Activated CD8-positive, alpha-beta T cell treated with anti-CD3 and anti-CD28 coated beads for 36 hours (primary cell): ENCODE results near the gene KLF11. TPM values are rescaled to one million over a fixed set of nuclear protein-coding genes. Genes with fewer than 3 reads are reported as not detected.

Experiments
- ATAC-seq: fragments of 200-7000 bp; cut with Tn5 transposase; one replicate; pipeline ENCODE4 v1.10.0; 2021; ENCODE audit warnings: mild to moderate bottlenecking, moderate library complexity
- CTCF ChIA-PET: fragments of 350-600 bp; sonication (Branson Sonifier 250); formaldehyde crosslinking; loops from one replicate; lab custom pipeline; 2021; ENCODE audit warnings: antibody characterized with exemption; lab: Charles Lee
- POLR2A ChIA-PET: fragments of 350-600 bp; sonication (Branson Sonifier 250); formaldehyde crosslinking; loops from one replicate; lab custom pipeline; 2021; ENCODE audit warnings: antibody characterized with exemption; lab: Charles Lee
- DNase-seq: peaks from one replicate; pipeline ENCODE4 v3.0.0-alpha.2; 2020
- H3K27ac Mint-ChIP-seq: one replicate; pipeline ENCODE4 v1.8.0; 2021; ENCODE audit warnings: mild to moderate bottlenecking, mixed read lengths
- H3K27me3 Mint-ChIP-seq: one replicate; pipeline ENCODE4 v1.8.0; 2021; ENCODE audit warnings: mixed read lengths
- H3K36me3 Mint-ChIP-seq: one replicate; pipeline ENCODE4 v1.8.0; 2021; ENCODE audit warnings: low read depth, mixed read lengths
- H3K4me1 Mint-ChIP-seq: one replicate; pipeline ENCODE4 v1.8.0; 2021; ENCODE audit warnings: low read depth, mixed read lengths
- H3K4me3 Mint-ChIP-seq: one replicate; pipeline ENCODE4 v1.8.0; 2021; ENCODE audit warnings: mild to moderate bottlenecking, moderate library complexity, mixed read lengths
- H3K9me3 Mint-ChIP-seq: one replicate; pipeline ENCODE4 v1.8.0; 2021; ENCODE audit warnings: mixed read lengths
- CTCF ChIP-seq: fragments of 200-600 bp; IDR thresholded peaks from one replicate; pipeline ENCODE4 v1.8.0; 2022; ENCODE audit warnings: antibody characterized with exemption, mild to moderate bottlenecking
- intact Hi-C: fragments of 100-400 bp; cut with micrococcal nuclease; formaldehyde crosslinking; loops from one replicate; pipeline ENCODE4 v1.10.0; 2022
- total RNA-seq, 2 experiments: library from RNA; stranded (reverse); gene quantifications; one replicate each; pipeline ENCODE4 v1.2.3, GENCODE V29; 2021

The KLF11 gene
- total RNA-seq, 2 experiments from 2014 or later: 2.9 to 3.5 TPM

GRCh38 chr2:10076988-10077527 lies 33.7 kb downstream of the KLF11 start:
- no peak for TF ChIP-seq CTCF
- Mint-ChIP-seq H3K27ac (no peak overlapping the region), H3K4me3 (no peak overlapping the region), H3K4me1 (peaks cover 16% of the 10 kb centered on the region), H3K9me3 (no peaks in the 10 kb centered on the region), H3K36me3 (no peaks in the 10 kb centered on the region), H3K27me3 (peaks cover 59% of the 10 kb centered on the region)
- DNase-seq (no peak), ATAC-seq (no peak)
- POLR2A ChIA-PET: interaction anchor here (0.6 to 0.8 kb wide), 2 partner anchors 9 to 50 kb away, joined by 3 to 4 read pairs; no protein-coding TSS in a partner anchor
- CTCF ChIA-PET: interaction anchor here (0.9 to 12.0 kb wide), 4 partner anchors 10 to 358 kb away, joined by 3 to 178 read pairs (median 6); no protein-coding TSS in a partner anchor
- intact Hi-C loops: no loop called here

GRCh38 chr2:10078001-10078400 lies 34.7 kb downstream of the KLF11 start:
- H3K9me3 Mint-ChIP-seq: no peaks in the 10 kb centered on the region
- H3K4me3 Mint-ChIP-seq: no peak overlapping the region
- H3K27ac Mint-ChIP-seq: no peak overlapping the region
- ATAC-seq (no peak), DNase-seq (no peak)
- POLR2A ChIA-PET: no interaction called here
- intact Hi-C loops: no loop called here
- H3K36me3 Mint-ChIP-seq: no peaks in the 10 kb centered on the region
- peaks cover 12% of the 10 kb centered on the region for H3K4me1 Mint-ChIP-seq
- no peak for TF ChIP-seq CTCF
- H3K27me3 Mint-ChIP-seq: peaks cover 62% of the 10 kb centered on the region
- CTCF ChIA-PET: interaction anchor here (2.2 to 12.0 kb wide), 3 partner anchors 19 to 357 kb away, joined by 9 to 178 read pairs (median 15); no protein-coding TSS in a partner anchor

- ChIA-PET POLR2A (interaction anchor here (0.7 to 1.2 kb wide), 2 partner anchors 30 to 44 kb away, joined by 3 to 4 read pairs; partner anchors contain the start of gene RRM2), CTCF (interaction anchor here (0.9 to 2.2 kb wide), 7 partner anchors 12 to 356 kb away, joined by 3 to 15 read pairs (median 4); no protein-coding TSS in a partner anchor)
- ATAC-seq (no peak), DNase-seq (no peak)
- H3K4me1 Mint-ChIP-seq: peaks cover 18% of the 10 kb centered on the region
- H3K9me3 Mint-ChIP-seq: no peaks in the 10 kb centered on the region
- no peak overlapping the region for H3K27ac Mint-ChIP-seq
- TF ChIP-seq CTCF: no peak
- peak overlapping the region; percentile 66 for H3K4me3 Mint-ChIP-seq
- intact Hi-C loops: no loop called here
- peaks cover 66% of the 10 kb centered on the region for H3K27me3 Mint-ChIP-seq
- H3K36me3 Mint-ChIP-seq: no peaks in the 10 kb centered on the region
Observed at GRCh38 chr2:10078704-10079265, 35.4 kb downstream of the KLF11 start.

GRCh38 chr2:10079266-10079869 lies 36.0 kb downstream of the KLF11 start:
- H3K27ac Mint-ChIP-seq: no peak overlapping the region
- H3K4me1 Mint-ChIP-seq: peaks cover 24% of the 10 kb centered on the region

More at GRCh38 chr2:10079266-10079869, 36.0 kb downstream of the KLF11 start:
- no peak for TF ChIP-seq CTCF
- CTCF ChIA-PET: interaction anchor here (0.9 to 2.2 kb wide), 7 partner anchors 11 to 356 kb away, joined by 3 to 15 read pairs (median 4); no protein-coding TSS in a partner anchor
- ATAC-seq: peak; percentile 26
- POLR2A ChIA-PET: interaction anchor here (0.7 to 1.2 kb wide), 2 partner anchors 30 to 44 kb away, joined by 3 to 4 read pairs; partner anchors contain the start of gene RRM2
- intact Hi-C loops: no loop called here
- Mint-ChIP-seq H3K4me3 (peak overlapping the region; percentile 66), H3K36me3 (no peaks in the 10 kb centered on the region), H3K27me3 (peaks cover 67% of the 10 kb centered on the region), H3K9me3 (no peaks in the 10 kb centered on the region)
- DNase-seq: peak; percentile 26
